ENCODE data around the gene PRM3.

- no peak for TF ChIP-seq CTCF (conservative IDR thresholded peaks at IDR 0.05; ENCODE audit: low read length)
- TF ChIP-seq EZH2phosphoT487 (IDR thresholded peaks at IDR 0.05; ENCODE audit: borderline replicate concordance, low read depth, low read length), result no peak
Measured at GRCh38 chr16:11258553-11259492, 14.6 kb downstream of the PRM3 start.
